Liver (tissue), 3 donors: ENCODE measurements around the gene TMEM126B.
"Not testable (repeated sequence)": the region's sequence is repeated elsewhere in the genome, so short reads cannot be mapped to it uniquely, and the experiment has no call there.

Experiments used
- GABPA ChIP-seq, 2 donors: IDR thresholded peaks in 1 of 2; conservative IDR thresholded peaks in 1 of 2; 2 replicates each; pipeline ENCODE4 v1.6.1; 2016; ENCODE audit warnings: antibody characterized with exemption in 2 of 2, mild to moderate bottlenecking in 1 of 2, moderate library complexity in 1 of 2
- HNF4A ChIP-seq, 2 donors: conservative IDR thresholded peaks; 2 replicates each; pipeline ENCODE4 v1.6.1; 2016; ENCODE audit warnings: antibody characterized with exemption in 2 of 2, mild to moderate bottlenecking in 2 of 2
- JUND ChIP-seq, 2 donors: IDR thresholded peaks; 2 replicates each; pipeline ENCODE4 v1.6.1; 2016; ENCODE audit warnings: antibody characterized with exemption in 2 of 2
- NR2F2 ChIP-seq: IDR thresholded peaks from 2 replicates; pipeline ENCODE4 v1.6.1; 2016; ENCODE audit warnings: antibody characterized with exemption
- RAD21 ChIP-seq, 2 donors: IDR thresholded peaks; 2 replicates each; pipeline ENCODE4 v1.6.1; 2016; ENCODE audit warnings: antibody characterized with exemption in 2 of 2, mild to moderate bottlenecking in 2 of 2
- SP1 ChIP-seq: IDR thresholded peaks from 2 replicates; pipeline ENCODE4 v1.6.1; 2018; ENCODE audit warnings: antibody characterized with exemption, mild to moderate bottlenecking
- TAF1 ChIP-seq: conservative IDR thresholded peaks from 2 replicates; pipeline ENCODE4 v1.6.1; 2016; ENCODE audit warnings: antibody characterized with exemption, mild to moderate bottlenecking
- YY1 ChIP-seq: IDR thresholded peaks from 2 replicates; pipeline ENCODE4 v1.6.1; 2016; ENCODE audit warnings: antibody characterized with exemption, mild to moderate bottlenecking
- TF ChIP-seq, protein P1 (sequence below): fragments of 150-350 bp; IDR thresholded peaks from 2 replicates; pipeline ENCODE4 v1.5.1; 2017; ENCODE audit warnings: improper control_type of control experiment, low read depth, low read length; ENCODE audit not compliant: missing input control
- TF ChIP-seq, protein P2 (sequence below): IDR thresholded peaks from 2 replicates; pipeline ENCODE4 v1.6.1; 2016; ENCODE audit warnings: antibody characterized with exemption, mild to moderate bottlenecking
- TF ChIP-seq, protein P3 (sequence below): IDR thresholded peaks from 2 replicates; pipeline ENCODE4 v1.6.1; 2016; ENCODE audit warnings: antibody characterized with exemption
- TF ChIP-seq, protein P4 (sequence below): IDR thresholded peaks from 2 replicates; pipeline ENCODE4 v1.6.1; 2016; ENCODE audit warnings: antibody characterized with exemption
- TF ChIP-seq, protein P5 (sequence below): IDR thresholded peaks from 2 replicates; pipeline ENCODE4 v1.6.1; 2016; ENCODE audit warnings: antibody characterized with exemption
- donor health status: healthy.
- donor health status: healthy.

DNA sequence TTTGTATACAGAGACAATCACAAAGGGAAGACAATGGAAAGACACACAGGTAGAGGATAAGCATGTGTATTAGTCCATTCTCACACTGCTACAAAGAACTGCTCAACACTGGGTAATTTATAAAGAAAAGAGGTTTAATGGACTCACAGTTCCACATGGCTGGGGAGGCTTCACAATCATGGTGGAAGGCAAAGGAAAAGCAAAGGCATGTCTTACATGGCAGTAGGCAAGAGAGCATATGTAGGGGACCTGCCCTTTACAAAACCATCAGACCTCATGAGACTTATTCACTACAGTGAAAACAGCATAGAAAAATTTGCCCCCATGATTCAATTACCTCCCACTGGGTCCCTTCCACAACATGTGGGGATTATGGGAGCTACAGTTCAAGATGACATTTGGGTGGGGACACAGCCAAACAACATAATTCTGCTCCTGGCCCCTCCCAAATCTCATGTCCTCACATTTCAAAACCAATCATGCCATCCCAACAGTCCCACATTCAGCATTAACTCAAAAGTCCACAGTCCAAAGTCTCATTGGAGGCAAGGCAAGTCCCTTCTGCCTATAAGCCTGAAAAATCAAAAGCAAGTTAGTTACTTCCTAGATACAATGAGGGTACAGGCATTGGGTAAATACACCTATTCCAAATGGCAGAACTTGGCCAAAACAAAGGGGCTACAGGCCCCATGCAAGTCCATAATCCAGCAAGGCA lies 42.7 kb downstream of the TMEM126B start:
- TF ChIP-seq, protein P1, sequence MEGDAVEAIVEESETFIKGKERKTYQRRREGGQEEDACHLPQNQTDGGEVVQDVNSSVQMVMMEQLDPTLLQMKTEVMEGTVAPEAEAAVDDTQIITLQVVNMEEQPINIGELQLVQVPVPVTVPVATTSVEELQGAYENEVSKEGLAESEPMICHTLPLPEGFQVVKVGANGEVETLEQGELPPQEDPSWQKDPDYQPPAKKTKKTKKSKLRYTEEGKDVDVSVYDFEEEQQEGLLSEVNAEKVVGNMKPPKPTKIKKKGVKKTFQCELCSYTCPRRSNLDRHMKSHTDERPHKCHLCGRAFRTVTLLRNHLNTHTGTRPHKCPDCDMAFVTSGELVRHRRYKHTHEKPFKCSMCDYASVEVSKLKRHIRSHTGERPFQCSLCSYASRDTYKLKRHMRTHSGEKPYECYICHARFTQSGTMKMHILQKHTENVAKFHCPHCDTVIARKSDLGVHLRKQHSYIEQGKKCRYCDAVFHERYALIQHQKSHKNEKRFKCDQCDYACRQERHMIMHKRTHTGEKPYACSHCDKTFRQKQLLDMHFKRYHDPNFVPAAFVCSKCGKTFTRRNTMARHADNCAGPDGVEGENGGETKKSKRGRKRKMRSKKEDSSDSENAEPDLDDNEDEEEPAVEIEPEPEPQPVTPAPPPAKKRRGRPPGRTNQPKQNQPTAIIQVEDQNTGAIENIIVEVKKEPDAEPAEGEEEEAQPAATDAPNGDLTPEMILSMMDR = not testable (repeated sequence)
- TF ChIP-seq RAD21 (IDR thresholded peaks at IDR 0.05); TAF1; NR2F2; GABPA (IDR thresholded peaks at IDR 0.05 in 1 of 2, conservative IDR thresholded peaks at IDR 0.05 in 1 of 2); JUND (IDR thresholded peaks at IDR 0.05): not testable (repeated sequence)
- TF ChIP-seq, protein P2, sequence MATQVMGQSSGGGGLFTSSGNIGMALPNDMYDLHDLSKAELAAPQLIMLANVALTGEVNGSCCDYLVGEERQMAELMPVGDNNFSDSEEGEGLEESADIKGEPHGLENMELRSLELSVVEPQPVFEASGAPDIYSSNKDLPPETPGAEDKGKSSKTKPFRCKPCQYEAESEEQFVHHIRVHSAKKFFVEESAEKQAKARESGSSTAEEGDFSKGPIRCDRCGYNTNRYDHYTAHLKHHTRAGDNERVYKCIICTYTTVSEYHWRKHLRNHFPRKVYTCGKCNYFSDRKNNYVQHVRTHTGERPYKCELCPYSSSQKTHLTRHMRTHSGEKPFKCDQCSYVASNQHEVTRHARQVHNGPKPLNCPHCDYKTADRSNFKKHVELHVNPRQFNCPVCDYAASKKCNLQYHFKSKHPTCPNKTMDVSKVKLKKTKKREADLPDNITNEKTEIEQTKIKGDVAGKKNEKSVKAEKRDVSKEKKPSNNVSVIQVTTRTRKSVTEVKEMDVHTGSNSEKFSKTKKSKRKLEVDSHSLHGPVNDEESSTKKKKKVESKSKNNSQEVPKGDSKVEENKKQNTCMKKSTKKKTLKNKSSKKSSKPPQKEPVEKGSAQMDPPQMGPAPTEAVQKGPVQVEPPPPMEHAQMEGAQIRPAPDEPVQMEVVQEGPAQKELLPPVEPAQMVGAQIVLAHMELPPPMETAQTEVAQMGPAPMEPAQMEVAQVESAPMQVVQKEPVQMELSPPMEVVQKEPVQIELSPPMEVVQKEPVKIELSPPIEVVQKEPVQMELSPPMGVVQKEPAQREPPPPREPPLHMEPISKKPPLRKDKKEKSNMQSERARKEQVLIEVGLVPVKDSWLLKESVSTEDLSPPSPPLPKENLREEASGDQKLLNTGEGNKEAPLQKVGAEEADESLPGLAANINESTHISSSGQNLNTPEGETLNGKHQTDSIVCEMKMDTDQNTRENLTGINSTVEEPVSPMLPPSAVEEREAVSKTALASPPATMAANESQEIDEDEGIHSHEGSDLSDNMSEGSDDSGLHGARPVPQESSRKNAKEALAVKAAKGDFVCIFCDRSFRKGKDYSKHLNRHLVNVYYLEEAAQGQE = not testable (repeated sequence)
- TF ChIP-seq SP1 = peak; percentile 89
- TF ChIP-seq, protein P3, sequence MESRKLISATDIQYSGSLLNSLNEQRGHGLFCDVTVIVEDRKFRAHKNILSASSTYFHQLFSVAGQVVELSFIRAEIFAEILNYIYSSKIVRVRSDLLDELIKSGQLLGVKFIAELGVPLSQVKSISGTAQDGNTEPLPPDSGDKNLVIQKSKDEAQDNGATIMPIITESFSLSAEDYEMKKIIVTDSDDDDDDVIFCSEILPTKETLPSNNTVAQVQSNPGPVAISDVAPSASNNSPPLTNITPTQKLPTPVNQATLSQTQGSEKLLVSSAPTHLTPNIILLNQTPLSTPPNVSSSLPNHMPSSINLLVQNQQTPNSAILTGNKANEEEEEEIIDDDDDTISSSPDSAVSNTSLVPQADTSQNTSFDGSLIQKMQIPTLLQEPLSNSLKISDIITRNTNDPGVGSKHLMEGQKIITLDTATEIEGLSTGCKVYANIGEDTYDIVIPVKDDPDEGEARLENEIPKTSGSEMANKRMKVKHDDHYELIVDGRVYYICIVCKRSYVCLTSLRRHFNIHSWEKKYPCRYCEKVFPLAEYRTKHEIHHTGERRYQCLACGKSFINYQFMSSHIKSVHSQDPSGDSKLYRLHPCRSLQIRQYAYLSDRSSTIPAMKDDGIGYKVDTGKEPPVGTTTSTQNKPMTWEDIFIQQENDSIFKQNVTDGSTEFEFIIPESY = peak; percentile 20
- TF ChIP-seq, protein P4, sequence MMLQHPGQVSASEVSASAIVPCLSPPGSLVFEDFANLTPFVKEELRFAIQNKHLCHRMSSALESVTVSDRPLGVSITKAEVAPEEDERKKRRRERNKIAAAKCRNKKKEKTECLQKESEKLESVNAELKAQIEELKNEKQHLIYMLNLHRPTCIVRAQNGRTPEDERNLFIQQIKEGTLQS = not testable (repeated sequence)
- TF ChIP-seq, protein P5, sequence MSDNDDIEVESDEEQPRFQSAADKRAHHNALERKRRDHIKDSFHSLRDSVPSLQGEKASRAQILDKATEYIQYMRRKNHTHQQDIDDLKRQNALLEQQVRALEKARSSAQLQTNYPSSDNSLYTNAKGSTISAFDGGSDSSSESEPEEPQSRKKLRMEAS = not testable (repeated sequence)
- peak; percentile 15 for TF ChIP-seq YY1
- peak; percentile 90 to 96 for TF ChIP-seq HNF4A (conservative IDR thresholded peaks at IDR 0.05)
